Cerebellar nuclear complex (tissue), 1 donor: ENCODE results near the gene SULT2B1.
"Not testable (repeated sequence)": the region's sequence is repeated elsewhere in the genome, so short reads cannot be mapped to it uniquely, and the experiment has no call there.

Source experiments
- DNase-seq, 2 experiments: peaks; one replicate each; lab custom pipeline; 2025; lab: John Stamatoyannopoulos, UW

SULT2B1 gene

GRCh38 chr19:48529156-48529555 is 22.8 kb upstream of the SULT2B1 start:
- no peak for DNase-seq

GRCh38 chr19:48530066-48530720 is 21.8 kb upstream of the SULT2B1 start:
- no peak for DNase-seq

- no peak for DNase-seq
Observed at GRCh38 chr19:48530770-48531169, 21.2 kb upstream of the SULT2B1 start.

- DNase-seq = no peak
Observed at GRCh38 chr19:48533770-48534169, 18.2 kb upstream of the SULT2B1 start.

GRCh38 chr19:48537541-48537940 is 14.4 kb upstream of the SULT2B1 start:
- DNase-seq = no peak

GRCh38 chr19:48538057-48538456 is 13.9 kb upstream of the SULT2B1 start:
- DNase-seq = not testable (repeated sequence)

- DNase-seq = no peak
Observed at GRCh38 chr19:48539503-48540096, 12.4 kb upstream of the SULT2B1 start.

GRCh38 chr19:48540110-48540509 is 11.9 kb upstream of the SULT2B1 start:
- no peak for DNase-seq

- DNase-seq = no peak
Observed at GRCh38 chr19:48541813-48542212, 10.2 kb upstream of the SULT2B1 start.

GRCh38 chr19:48543121-48543710 is 8.8 kb upstream of the SULT2B1 start:
- DNase-seq = no peak

GRCh38 chr19:48544856-48545750 is 6.9 kb upstream of the SULT2B1 start:
- DNase-seq = no peak

GRCh38 chr19:48547722-48548121 is 4.2 kb upstream of the SULT2B1 start:
- DNase-seq = no peak

- no peak for DNase-seq
Observed at GRCh38 chr19:48548253-48548911, 3.6 kb upstream of the SULT2B1 start.

- no peak for DNase-seq
Observed at GRCh38 chr19:48549380-48549779, 2.6 kb upstream of the SULT2B1 start.

GRCh38 chr19:48552406-48553322 is 692 bp downstream of the SULT2B1 start:
- no peak for DNase-seq

GRCh38 chr19:48553676-48554384 is 1.9 kb downstream of the SULT2B1 start:
- DNase-seq = no peak

- no peak for DNase-seq
Observed at GRCh38 chr19:48554385-48555091, 2.6 kb downstream of the SULT2B1 start.

GRCh38 chr19:48556163-48556562 is 4.2 kb downstream of the SULT2B1 start:
- no peak for DNase-seq

GRCh38 chr19:48556825-48557224 is 4.9 kb downstream of the SULT2B1 start:
- no peak for DNase-seq
